ENCODE data around the gene PPP1R14C.
A peak's percentile ranks its signal among the peaks of the same experiment; 100 is the strongest.

Gene PPP1R14C

DNA sequence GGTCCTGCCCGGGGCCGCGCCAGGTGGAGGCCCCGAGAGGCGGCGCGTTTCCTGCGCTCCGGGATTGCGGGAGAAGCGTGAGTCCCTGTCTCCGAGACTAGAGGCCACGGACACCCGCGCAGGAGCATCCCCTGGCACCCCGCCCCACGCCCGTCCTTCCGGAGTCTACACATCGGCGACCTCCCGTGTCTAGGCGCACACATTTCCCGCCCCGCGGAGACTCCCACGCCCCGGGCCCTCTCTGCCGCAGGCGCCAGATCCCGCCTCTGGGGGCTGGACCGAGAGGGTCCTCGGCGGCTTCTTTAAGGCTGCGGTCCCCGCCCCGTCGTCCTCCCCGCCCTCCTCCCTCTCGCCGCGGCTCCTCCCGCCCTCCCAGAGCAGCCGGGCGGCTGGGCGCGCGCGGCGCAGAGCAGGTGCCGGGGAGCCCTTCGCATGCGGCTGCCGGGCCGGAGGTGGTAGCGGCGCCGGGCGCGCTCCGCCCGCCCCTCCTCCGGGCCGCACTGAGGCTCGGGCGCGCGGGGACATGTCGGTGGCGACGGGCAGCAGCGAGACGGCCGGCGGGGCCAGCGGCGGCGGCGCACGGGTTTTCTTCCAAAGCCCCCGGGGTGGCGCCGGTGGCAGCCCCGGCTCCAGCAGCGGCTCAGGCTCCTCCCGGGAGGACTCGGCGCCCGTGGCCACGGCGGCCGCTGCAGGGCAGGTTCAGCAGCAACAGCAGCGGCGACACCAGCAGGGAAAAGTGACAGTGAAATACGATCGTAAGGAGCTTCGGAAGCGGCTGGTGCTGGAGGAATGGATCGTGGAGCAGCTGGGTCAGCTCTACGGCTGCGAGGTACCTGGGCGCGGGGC, at the start of gene PPP1R14C:
PPP1R14C (plus strand) TSS at position 375 of the 846 bp plus-strand sequence; CDS start at position 524, 149 bp downstream.
- Histone ChIP-seq H3K36me3 (ENCODE audit: control insufficient read depth, insufficient read depth, low read length) (no peaks in the 10 kb centered on the region), H3K27me3 (replicated peaks; ENCODE audit: control insufficient read depth, insufficient read depth, low read length) (peaks cover 4% of the 10 kb centered on the region; the same call in 1 of the 2 replicates), H3K4me3 (replicated peaks; ENCODE audit: low read depth, low read length) (no peak within 1 kb of the TSS; the same call in 1 of the 2 replicates)
- TF ChIP-seq, protein P1, sequence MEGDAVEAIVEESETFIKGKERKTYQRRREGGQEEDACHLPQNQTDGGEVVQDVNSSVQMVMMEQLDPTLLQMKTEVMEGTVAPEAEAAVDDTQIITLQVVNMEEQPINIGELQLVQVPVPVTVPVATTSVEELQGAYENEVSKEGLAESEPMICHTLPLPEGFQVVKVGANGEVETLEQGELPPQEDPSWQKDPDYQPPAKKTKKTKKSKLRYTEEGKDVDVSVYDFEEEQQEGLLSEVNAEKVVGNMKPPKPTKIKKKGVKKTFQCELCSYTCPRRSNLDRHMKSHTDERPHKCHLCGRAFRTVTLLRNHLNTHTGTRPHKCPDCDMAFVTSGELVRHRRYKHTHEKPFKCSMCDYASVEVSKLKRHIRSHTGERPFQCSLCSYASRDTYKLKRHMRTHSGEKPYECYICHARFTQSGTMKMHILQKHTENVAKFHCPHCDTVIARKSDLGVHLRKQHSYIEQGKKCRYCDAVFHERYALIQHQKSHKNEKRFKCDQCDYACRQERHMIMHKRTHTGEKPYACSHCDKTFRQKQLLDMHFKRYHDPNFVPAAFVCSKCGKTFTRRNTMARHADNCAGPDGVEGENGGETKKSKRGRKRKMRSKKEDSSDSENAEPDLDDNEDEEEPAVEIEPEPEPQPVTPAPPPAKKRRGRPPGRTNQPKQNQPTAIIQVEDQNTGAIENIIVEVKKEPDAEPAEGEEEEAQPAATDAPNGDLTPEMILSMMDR (IDR thresholded peaks at IDR 0.05; ENCODE audit: insufficient read depth, low read length, poor library complexity, severe bottlenecking): no peak
- peak; percentile 29 for DNase-seq (ENCODE audit: extremely low read depth, insufficient read length)

DNA sequence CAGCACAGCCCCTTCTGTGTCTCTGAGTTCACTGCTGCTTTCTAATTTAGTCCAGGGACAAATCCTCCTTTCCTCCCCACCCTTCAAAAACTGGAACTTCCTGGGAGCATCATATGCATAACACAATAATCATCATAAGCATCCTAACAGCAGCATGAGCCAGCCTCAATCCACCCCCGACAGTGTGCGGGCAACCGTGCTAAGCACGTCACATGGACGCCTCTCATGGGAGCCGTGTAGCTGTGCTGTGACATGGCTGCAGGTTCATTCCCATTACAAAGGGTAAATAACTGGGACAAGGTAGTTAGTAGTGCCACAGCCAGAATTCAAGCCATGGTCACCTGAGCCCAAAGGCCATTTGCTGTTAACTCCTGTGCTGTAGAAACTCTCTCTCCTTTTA, 49.4 kb upstream of the PPP1R14C start:
- Histone ChIP-seq H3K4me3 (replicated peaks; ENCODE audit: low read depth, low read length) (no peak overlapping the region), H3K27me3 (replicated peaks; ENCODE audit: control insufficient read depth, insufficient read depth, low read length) (no peaks in the 10 kb centered on the region; the same call in 1 of the 2 replicates), H3K36me3 (ENCODE audit: control insufficient read depth, insufficient read depth, low read length) (no peaks in the 10 kb centered on the region)
- TF ChIP-seq, protein P1 (IDR thresholded peaks at IDR 0.05; ENCODE audit: insufficient read depth, low read length, poor library complexity, severe bottlenecking): no peak
- DNase-seq (ENCODE audit: extremely low read depth, insufficient read length): no peak

GRCh38 chr6:150098155-150098554, 44.7 kb upstream of the PPP1R14C start:
- no peak for DNase-seq (ENCODE audit: extremely low read depth, insufficient read length)
- TF ChIP-seq, protein P1 (IDR thresholded peaks at IDR 0.05; ENCODE audit: insufficient read depth, low read length, poor library complexity, severe bottlenecking): no peak
- no peak overlapping the region for H3K4me3 ChIP-seq (replicated peaks; ENCODE audit: low read depth, low read length)
- no peaks in the 10 kb centered on the region for H3K36me3 ChIP-seq (ENCODE audit: control insufficient read depth, insufficient read depth, low read length)
- no peaks in the 10 kb centered on the region; the same call in 1 of the 2 replicates for H3K27me3 ChIP-seq (replicated peaks; ENCODE audit: control insufficient read depth, insufficient read depth, low read length)

DNA sequence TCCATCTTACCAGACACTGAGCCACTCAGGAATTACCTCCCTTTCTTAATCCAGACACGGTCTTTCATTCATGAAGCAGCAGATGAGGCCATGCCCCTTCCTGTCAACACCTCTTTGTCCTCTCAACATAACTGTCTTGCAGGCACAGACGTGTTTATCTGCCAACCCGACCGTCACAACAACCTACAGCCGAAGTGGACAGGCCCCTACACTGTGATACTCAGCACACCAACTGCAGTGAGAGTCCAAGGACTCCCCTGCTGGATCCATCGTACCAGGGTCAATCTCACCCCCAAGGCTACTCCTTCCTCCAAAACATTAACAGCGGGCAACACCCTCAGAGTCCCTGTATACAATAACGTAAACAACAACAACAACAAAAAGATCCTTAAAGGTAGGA, 43.3 kb upstream of the PPP1R14C start:
- TF ChIP-seq, protein P1 (IDR thresholded peaks at IDR 0.05; ENCODE audit: insufficient read depth, low read length, poor library complexity, severe bottlenecking): no peak
- no peak for DNase-seq (ENCODE audit: extremely low read depth, insufficient read length)
- no peaks in the 10 kb centered on the region; the same call in 1 of the 2 replicates for H3K27me3 ChIP-seq (replicated peaks; ENCODE audit: control insufficient read depth, insufficient read depth, low read length)
- H3K36me3 ChIP-seq (ENCODE audit: control insufficient read depth, insufficient read depth, low read length): no peaks in the 10 kb centered on the region
- no peak overlapping the region for H3K4me3 ChIP-seq (replicated peaks; ENCODE audit: low read depth, low read length)

DNA sequence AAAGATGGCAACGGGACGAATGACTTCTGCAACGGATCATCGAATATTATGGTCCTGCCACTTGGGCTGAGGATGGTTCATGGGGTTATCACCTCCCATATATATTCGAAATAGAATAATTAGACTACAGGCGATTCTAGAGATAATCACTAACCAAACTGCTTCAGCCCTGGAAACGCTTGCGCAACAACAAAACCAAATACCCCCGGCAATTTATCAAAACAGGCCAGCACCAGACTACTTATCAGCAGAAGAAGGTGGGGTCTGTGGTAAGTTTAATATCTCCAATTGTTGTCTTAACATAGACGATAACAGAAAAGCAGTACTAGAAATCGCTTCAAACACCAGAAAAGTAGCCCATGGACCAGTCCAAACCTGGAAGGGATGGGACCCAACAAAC, 42.9 kb upstream of the PPP1R14C start:
- Histone ChIP-seq H3K4me3 (replicated peaks; ENCODE audit: low read depth, low read length) (no peak overlapping the region), H3K27me3 (replicated peaks; ENCODE audit: control insufficient read depth, insufficient read depth, low read length) (no peaks in the 10 kb centered on the region; the same call in 1 of the 2 replicates), H3K36me3 (ENCODE audit: control insufficient read depth, insufficient read depth, low read length) (no peaks in the 10 kb centered on the region)
- TF ChIP-seq, protein P1 (IDR thresholded peaks at IDR 0.05; ENCODE audit: insufficient read depth, low read length, poor library complexity, severe bottlenecking): no peak
- no peak for DNase-seq (ENCODE audit: extremely low read depth, insufficient read length)
